ENCODE measurements around the gene RHEBL1.

Gene RHEBL1

GRCh38 chr12:49055092-49055491 lies 14.7 kb downstream of the RHEBL1 start:
- Histone ChIP-seq H3K4me3 (ENCODE audit: low read depth in 1 of 5, low read length in 5 of 5) (no peak overlapping the region), H3K4me1 (ENCODE audit: control insufficient read depth in 5 of 5, insufficient read depth in 5 of 5, low read length in 5 of 5) (peaks cover 17 to 52% (median 46%) of the 10 kb centered on the region in 5 donors)

GRCh38 chr12:49054524-49054923 lies 15.3 kb downstream of the RHEBL1 start:
- Histone ChIP-seq H3K9ac (ENCODE audit: low read length in 5 of 5) (no peak overlapping the region), H3K4me3 (ENCODE audit: low read depth in 1 of 5, low read length in 5 of 5) (no peak overlapping the region), H3K36me3 (ENCODE audit: control insufficient read depth in 5 of 5, insufficient read depth in 5 of 5, low read length in 5 of 5) (peaks cover 4 to 57% (median 56%) of the 10 kb centered on the region in 5 donors), H3K9me3 (ENCODE audit: control insufficient read depth in 5 of 5, low read length in 5 of 5) (no peaks in the 10 kb centered on the region), H3K27ac (ENCODE audit: low read depth, low read length) (no peak overlapping the region), H3K27me3 (ENCODE audit: control insufficient read depth in 5 of 5, insufficient read depth in 4 of 5, low read length in 5 of 5) (no peaks in the 10 kb centered on the region), H3K4me1 (ENCODE audit: control insufficient read depth in 5 of 5, insufficient read depth in 5 of 5, low read length in 5 of 5) (peaks cover 17 to 51% (median 45%) of the 10 kb centered on the region in 5 donors)

More at GRCh38 chr12:49055092-49055491, 14.7 kb downstream of the RHEBL1 start:
- Histone ChIP-seq H3K27ac (ENCODE audit: low read depth, low read length) (no peak overlapping the region), H3K9ac (ENCODE audit: low read length in 5 of 5) (peak overlapping the region in 3 of 5 donors; percentile 31 to 54 (median 44)), H3K9me3 (ENCODE audit: control insufficient read depth in 5 of 5, low read length in 5 of 5) (no peaks in the 10 kb centered on the region), H3K36me3 (ENCODE audit: control insufficient read depth in 5 of 5, insufficient read depth in 5 of 5, low read length in 5 of 5) (peaks cover 4 to 52% (median 50%) of the 10 kb centered on the region in 5 donors), H3K27me3 (ENCODE audit: control insufficient read depth in 5 of 5, insufficient read depth in 4 of 5, low read length in 5 of 5) (no peaks in the 10 kb centered on the region)

GRCh38 chr12:49054096-49054495 lies 15.7 kb downstream of the RHEBL1 start:
- Histone ChIP-seq H3K27ac (ENCODE audit: low read depth, low read length) (no peak overlapping the region), H3K27me3 (ENCODE audit: control insufficient read depth in 5 of 5, insufficient read depth in 4 of 5, low read length in 5 of 5) (no peaks in the 10 kb centered on the region), H3K9me3 (ENCODE audit: control insufficient read depth in 5 of 5, low read length in 5 of 5) (no peaks in the 10 kb centered on the region), H3K4me3 (ENCODE audit: low read depth in 1 of 5, low read length in 5 of 5) (no peak overlapping the region), H3K36me3 (ENCODE audit: control insufficient read depth in 5 of 5, insufficient read depth in 5 of 5, low read length in 5 of 5) (peaks cover 4 to 62% (median 60%) of the 10 kb centered on the region in 5 donors), H3K9ac (ENCODE audit: low read length in 5 of 5) (no peak overlapping the region), H3K4me1 (ENCODE audit: control insufficient read depth in 5 of 5, insufficient read depth in 5 of 5, low read length in 5 of 5) (peaks cover 17 to 47% (median 41%) of the 10 kb centered on the region in 5 donors)

GRCh38 chr12:49052451-49053208 lies 17.1 kb downstream of the RHEBL1 start:
- peaks cover 10 to 76% (median 75%) of the 10 kb centered on the region in 5 donors for H3K36me3 ChIP-seq (ENCODE audit: control insufficient read depth in 5 of 5, insufficient read depth in 5 of 5, low read length in 5 of 5)
- no peaks in the 10 kb centered on the region for H3K9me3 ChIP-seq (ENCODE audit: control insufficient read depth in 5 of 5, low read length in 5 of 5)
- H3K27me3 ChIP-seq (ENCODE audit: control insufficient read depth in 5 of 5, insufficient read depth in 4 of 5, low read length in 5 of 5), result no peaks in the 10 kb centered on the region
- peaks cover 7 to 32% (median 26%) of the 10 kb centered on the region in 5 donors for H3K4me1 ChIP-seq (ENCODE audit: control insufficient read depth in 5 of 5, insufficient read depth in 5 of 5, low read length in 5 of 5)
- H3K4me3 ChIP-seq (ENCODE audit: low read depth in 1 of 5, low read length in 5 of 5), result no peak overlapping the region
- no peak overlapping the region for H3K27ac ChIP-seq (ENCODE audit: low read depth, low read length)
- no peak overlapping the region for H3K9ac ChIP-seq (ENCODE audit: low read length in 5 of 5)

DNA sequence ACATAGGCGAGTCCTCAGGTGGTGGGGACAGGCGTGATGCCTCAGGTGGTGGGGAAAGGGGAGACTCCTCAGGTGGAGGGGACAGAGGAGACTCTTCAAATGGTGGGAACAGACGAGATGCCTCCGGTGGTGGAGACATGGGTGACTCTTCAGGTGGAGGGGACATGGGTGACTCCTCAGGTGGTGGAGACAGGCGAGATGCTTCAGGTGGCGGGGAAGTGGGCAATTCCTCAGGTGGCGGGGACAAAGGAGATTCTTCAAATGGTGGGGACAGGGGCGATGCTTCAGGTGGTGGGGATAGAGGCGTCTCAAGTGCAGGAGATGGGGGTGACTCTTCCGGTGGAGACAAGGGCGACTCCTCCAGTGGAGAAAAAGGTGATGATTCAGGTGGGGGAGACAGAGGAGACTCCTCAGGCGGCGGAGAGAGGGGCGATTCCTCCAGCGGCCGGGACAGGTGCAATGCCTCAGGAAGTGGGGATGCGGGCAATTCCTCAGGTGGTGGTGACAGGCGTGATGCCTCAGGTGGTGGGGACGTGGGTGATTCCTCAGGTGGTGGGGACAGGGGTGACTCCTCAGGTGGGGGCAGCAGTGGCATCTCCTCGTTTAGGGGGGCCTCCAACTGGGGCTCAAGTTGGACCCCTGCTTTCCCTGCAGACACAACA lies 17.9 kb downstream of the RHEBL1 start:
- H3K36me3 ChIP-seq (ENCODE audit: control insufficient read depth in 5 of 5, insufficient read depth in 5 of 5, low read length in 5 of 5), result peaks cover 10 to 84% (median 82%) of the 10 kb centered on the region in 5 donors
- no peak overlapping the region for H3K27ac ChIP-seq (ENCODE audit: low read depth, low read length)
- no peak overlapping the region for H3K4me3 ChIP-seq (ENCODE audit: low read depth in 1 of 5, low read length in 5 of 5)
- peaks cover 2 to 25% (median 19%) of the 10 kb centered on the region in 5 donors for H3K4me1 ChIP-seq (ENCODE audit: control insufficient read depth in 5 of 5, insufficient read depth in 5 of 5, low read length in 5 of 5)
- H3K27me3 ChIP-seq (ENCODE audit: control insufficient read depth in 5 of 5, insufficient read depth in 4 of 5, low read length in 5 of 5), result no peaks in the 10 kb centered on the region
- H3K9me3 ChIP-seq (ENCODE audit: control insufficient read depth in 5 of 5, low read length in 5 of 5), result no peaks in the 10 kb centered on the region
- H3K9ac ChIP-seq (ENCODE audit: low read length in 5 of 5), result no peak overlapping the region

DNA sequence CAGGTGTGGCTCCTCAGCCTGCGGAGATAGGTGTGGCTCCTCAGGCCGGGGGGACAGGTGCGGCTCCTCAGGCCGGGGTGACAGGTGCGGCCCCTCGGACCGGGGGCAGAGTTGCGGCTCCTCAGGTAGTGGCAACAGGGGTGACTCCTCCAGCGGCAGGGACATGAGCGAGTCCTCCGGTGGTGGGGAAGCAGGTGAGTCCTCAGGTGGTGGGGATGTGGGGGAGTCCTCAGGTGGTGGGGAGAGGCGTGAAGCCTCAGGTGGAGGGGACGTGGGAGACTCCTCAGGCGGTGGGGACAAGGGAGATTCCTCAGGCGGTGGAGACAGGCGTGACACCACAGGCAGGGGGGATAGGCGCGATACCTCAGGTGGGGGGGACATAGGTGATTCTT lies 18.4 kb downstream of the RHEBL1 start:
- Histone ChIP-seq H3K27me3 (ENCODE audit: control insufficient read depth in 5 of 5, insufficient read depth in 4 of 5, low read length in 5 of 5) (no peaks in the 10 kb centered on the region), H3K4me3 (ENCODE audit: low read depth in 1 of 5, low read length in 5 of 5) (no peak overlapping the region), H3K9me3 (ENCODE audit: control insufficient read depth in 5 of 5, low read length in 5 of 5) (no peaks in the 10 kb centered on the region), H3K4me1 (ENCODE audit: control insufficient read depth in 5 of 5, insufficient read depth in 5 of 5, low read length in 5 of 5) (peaks cover 2 to 20% (median 14%) of the 10 kb centered on the region in 5 donors), H3K27ac (ENCODE audit: low read depth, low read length) (no peak overlapping the region), H3K36me3 (ENCODE audit: control insufficient read depth in 5 of 5, insufficient read depth in 5 of 5, low read length in 5 of 5) (peaks cover 10 to 89% (median 86%) of the 10 kb centered on the region in 5 donors), H3K9ac (ENCODE audit: low read length in 5 of 5) (no peak overlapping the region)

- H3K27ac ChIP-seq (ENCODE audit: low read depth, low read length), result no peak overlapping the region
- H3K9me3 ChIP-seq (ENCODE audit: control insufficient read depth in 5 of 5, low read length in 5 of 5), result no peaks in the 10 kb centered on the region
- H3K4me3 ChIP-seq (ENCODE audit: low read depth in 1 of 5, low read length in 5 of 5), result no peak overlapping the region
- peaks cover 10 to 95% (median 92%) of the 10 kb centered on the region in 5 donors for H3K36me3 ChIP-seq (ENCODE audit: control insufficient read depth in 5 of 5, insufficient read depth in 5 of 5, low read length in 5 of 5)
- no peak overlapping the region for H3K9ac ChIP-seq (ENCODE audit: low read length in 5 of 5)
- H3K27me3 ChIP-seq (ENCODE audit: control insufficient read depth in 5 of 5, insufficient read depth in 4 of 5, low read length in 5 of 5), result no peaks in the 10 kb centered on the region
- peaks cover 0 to 14% (median 7%) of the 10 kb centered on the region in 5 donors for H3K4me1 ChIP-seq (ENCODE audit: control insufficient read depth in 5 of 5, insufficient read depth in 5 of 5, low read length in 5 of 5)
Measured at GRCh38 chr12:49050507-49051372, 19.0 kb downstream of the RHEBL1 start.

DNA sequence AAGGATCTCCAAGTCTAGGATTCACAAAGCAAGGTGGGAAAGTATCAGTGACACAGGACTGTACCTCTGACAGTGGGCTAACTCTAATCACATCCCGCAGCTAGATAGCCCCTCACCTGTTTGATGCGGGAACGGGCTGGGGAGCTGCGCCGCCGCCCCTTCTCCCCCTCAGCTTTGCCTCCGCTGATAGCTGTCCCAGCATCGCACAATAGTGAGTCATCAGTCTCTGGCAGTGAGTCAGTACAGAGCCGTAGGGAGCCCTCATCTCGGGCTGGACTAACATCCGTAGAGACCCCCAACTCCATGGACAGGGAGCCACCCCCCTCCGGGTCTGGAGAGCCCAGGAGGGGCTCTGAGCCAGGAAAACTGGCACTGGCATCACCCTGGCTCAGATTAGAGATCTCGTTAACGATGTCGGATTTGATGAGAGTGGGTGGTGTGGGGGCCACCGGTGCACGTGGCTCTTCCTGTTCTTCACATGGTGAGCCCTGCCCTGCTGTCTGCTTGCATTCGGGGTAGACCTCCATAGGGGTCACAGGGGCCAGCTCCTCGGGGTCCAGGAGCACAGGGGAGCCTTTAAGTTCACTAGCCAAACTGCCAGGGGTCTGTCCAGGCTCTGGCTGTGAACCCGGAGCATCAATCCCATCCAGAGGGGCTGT lies 20.1 kb downstream of the RHEBL1 start:
- Histone ChIP-seq H3K9me3 (ENCODE audit: control insufficient read depth in 5 of 5, low read length in 5 of 5) (no peaks in the 10 kb centered on the region), H3K27me3 (ENCODE audit: control insufficient read depth in 5 of 5, insufficient read depth in 4 of 5, low read length in 5 of 5) (no peaks in the 10 kb centered on the region), H3K27ac (ENCODE audit: low read depth, low read length) (no peak overlapping the region), H3K4me1 (ENCODE audit: control insufficient read depth in 5 of 5, insufficient read depth in 5 of 5, low read length in 5 of 5) (peaks cover 0 to 3% (median 0%) of the 10 kb centered on the region in 5 donors), H3K4me3 (ENCODE audit: low read depth in 1 of 5, low read length in 5 of 5) (no peak overlapping the region), H3K36me3 (ENCODE audit: control insufficient read depth in 5 of 5, insufficient read depth in 5 of 5, low read length in 5 of 5) (peaks cover 10 to 100% (median 98%) of the 10 kb centered on the region in 5 donors), H3K9ac (ENCODE audit: low read length in 5 of 5) (no peak overlapping the region)

GRCh38 chr12:49048953-49049352 lies 20.8 kb downstream of the RHEBL1 start:
- Histone ChIP-seq H3K4me1 (ENCODE audit: control insufficient read depth in 5 of 5, insufficient read depth in 5 of 5, low read length in 5 of 5) (no peaks in the 10 kb centered on the region), H3K27ac (ENCODE audit: low read depth, low read length) (no peak overlapping the region), H3K27me3 (ENCODE audit: control insufficient read depth in 5 of 5, insufficient read depth in 4 of 5, low read length in 5 of 5) (no peaks in the 10 kb centered on the region), H3K4me3 (ENCODE audit: low read depth in 1 of 5, low read length in 5 of 5) (no peak overlapping the region), H3K36me3 (ENCODE audit: control insufficient read depth in 5 of 5, insufficient read depth in 5 of 5, low read length in 5 of 5) (peaks cover 10 to 100% (median 98%) of the 10 kb centered on the region in 5 donors), H3K9me3 (ENCODE audit: control insufficient read depth in 5 of 5, low read length in 5 of 5) (no peaks in the 10 kb centered on the region), H3K9ac (ENCODE audit: low read length in 5 of 5) (no peak overlapping the region)

Measured in subcutaneous abdominal adipose tissue (tissue), 5 donors.